K562 (cell line): ENCODE data around the gene BRD4. TPM values are rescaled to one million over a fixed set of nuclear protein-coding genes. Genes with fewer than 3 reads are reported as not detected.
A peak's percentile ranks its signal among the peaks of the same experiment; 100 is the strongest.

Experiments used
- ATF6 ChIP-seq: sonication (generic); formaldehyde crosslinking; IDR thresholded peaks from 2 replicates; pipeline ENCODE4 v1.4.0; 2020; ENCODE audit warnings: mild to moderate bottlenecking, missing genetic modification reagents
- HLTF ChIP-seq: fragments of 450-650 bp; IDR thresholded peaks from 2 replicates; pipeline ENCODE4 v1.6.1; 2016
- HMBOX1 ChIP-seq: sonication (generic); IDR thresholded peaks from 2 replicates; pipeline ENCODE4 v1.6.1; 2016
- JUN ChIP-seq, 2 experiments: sonication (generic) in 1 of 2; formaldehyde crosslinking in 1 of 2; IDR thresholded peaks; 2 replicates each; pipeline versions ENCODE4 v1.6.1 to v1.8.0; 2012 to 2022; ENCODE audit warnings: borderline replicate concordance in 2 of 2, mild to moderate bottlenecking in 2 of 2, improper control_type of control experiment in 1 of 2, low read depth in 1 of 2, low read length in 1 of 2, missing genetic modification reagents in 1 of 2
- MYNN ChIP-seq, 2 experiments: sonication (generic); formaldehyde crosslinking in 1 of 2; IDR thresholded peaks; 2 replicates each; pipeline versions ENCODE4 v1.5.0 to v1.6.1; 2016 to 2020; ENCODE audit warnings: antibody characterized with exemption in 1 of 2, missing genetic modification reagents in 1 of 2
- NFE2L1 ChIP-seq: fragments of 450-650 bp; IDR thresholded peaks from 2 replicates; pipeline ENCODE4 v1.6.1; 2016; ENCODE audit warnings: missing genetic modification characterization, low read depth, mild to moderate bottlenecking, missing compliant biosample characterization, moderate library complexity, borderline replicate concordance
- POLR2A ChIP-seq: fragments of 450-650 bp; conservative IDR thresholded peaks from 2 replicates; pipeline ENCODE4 v1.6.1; 2016
- POLR2AphosphoS2 ChIP-seq: IDR thresholded peaks from 2 replicates; pipeline ENCODE4 v1.6.1; 2012; ENCODE audit warnings: low read length, improper control_type of control experiment
- SRSF9 ChIP-seq: fragments of 200-400 bp; formaldehyde crosslinking; IDR thresholded peaks from 2 replicates; pipeline ENCODE4 v1.6.1; 2017; ENCODE audit warnings: low read depth, low read length, borderline replicate concordance
- THRB ChIP-seq: fragments of 450-650 bp; formaldehyde crosslinking; conservative IDR thresholded peaks from 2 replicates; pipeline ENCODE4 v1.4.0; 2022; ENCODE audit warnings: mild to moderate bottlenecking, missing genetic modification characterization
- ZNF316 ChIP-seq: fragments of 450-650 bp; IDR thresholded peaks from 2 replicates; pipeline ENCODE4 v1.6.1; 2016
- ZNF395 ChIP-seq: fragments of 200-800 bp; sonication (Bioruptor generic); IDR thresholded peaks from 2 replicates; pipeline ENCODE4 v1.6.1; 2017; ENCODE audit warnings: missing genetic modification characterization, missing compliant biosample characterization
- ZNF398 ChIP-seq: fragments of 250-450 bp; sonication (Bioruptor Pico); IDR thresholded peaks from 2 replicates; pipeline ENCODE4 v1.8.0; 2021; ENCODE audit warnings: moderate library complexity, mild to moderate bottlenecking, inconsistent platforms
- polyA plus RNA-seq, 8 experiments: library from polyadenylated mRNA; depleted of rRNA in 4 of 8; stranded (reverse) in 5 of 8; unstranded in 3 of 8; fragments of >200 nt; fragmentation: Nextera tagmentation in 2 of 8; fragmentation: Illumina TruSeq in 1 of 8; extraction: Ambion mirVana in 2 of 8; extraction: Trizol in 1 of 8; gene quantifications; 2 replicates each; pipeline versions ENCODE4 v1.2.1 to v1.2.3, GENCODE V29; 2011 to 2014; ENCODE audit warnings: inconsistent platforms in 1 of 8, missing spikeins in 1 of 8
- total RNA-seq, 7 experiments: library from RNA; depleted of rRNA in 6 of 7; stranded (reverse); fragments of >200 nt in 6 of 7; fragmentation: Illumina TruSeq in 2 of 7; extraction: Trizol in 2 of 7; gene quantifications; 2 replicates each; pipeline versions ENCODE4 v1.2.1 to v1.2.3, GENCODE V29; 2011 to 2021; ENCODE audit warnings: low replicate concordance in 1 of 7

BRD4 gene
- total and polyA plus RNA-seq, 9 of the 15 experiments (the other 6 are each of a cell fraction or from before 2014, with no cell fraction given) = 1.8 to 105 (median 15.6) TPM

GRCh38 chr19:15234431-15235130 lies 97.8 kb downstream of the BRD4 start (continued):
- TF ChIP-seq ATF6 (CRISPR knock-in tag) (no peak), SRSF9 (no peak), ZNF316 (no peak), THRB (CRISPR knock-in tag) (0 out of 2 replicates have a peak, but pooled peaks have one; percentile 12), POLR2AphosphoS2 (peak; percentile 58; the same call in 1 of the 2 replicates), NFE2L1 (tag) (no peak), HMBOX1 (no peak), ZNF398 (CRISPR knock-in tag) (no peak), ZNF395 (CRISPR knock-in tag) (no peak), MYNN (IDR thresholded peaks at IDR 0.05) (0 out of 2 replicates have a peak, but pooled peaks have one; percentile 8), MYNN (CRISPR knock-in tag; IDR thresholded peaks at IDR 0.05) (no peak), JUN (IDR thresholded peaks at IDR 0.05; ENCODE audit: borderline replicate concordance, low read depth, low read length) (no peak), JUN (CRISPR knock-in tag; IDR thresholded peaks at IDR 0.05; ENCODE audit: borderline replicate concordance) (no peak), HLTF (no peak), POLR2A (0 out of 2 replicates have a peak, but pooled peaks have one; percentile 38)
